GM21381 (cell line): ENCODE measurements around the gene UBA1.

Source experiments
- ATAC-seq: cut with Tn5 transposase; IDR thresholded peaks from one replicate; pipeline ENCODE4 v1.9.1; 2021; ENCODE audit warnings: mild to moderate bottlenecking, moderate library complexity; ENCODE audit not compliant: unreplicated experiment

Gene UBA1

GRCh38 chrX:47210661-47211425 lies 17.2 kb downstream of the UBA1 start:
- ATAC-seq: no peak

DNA sequence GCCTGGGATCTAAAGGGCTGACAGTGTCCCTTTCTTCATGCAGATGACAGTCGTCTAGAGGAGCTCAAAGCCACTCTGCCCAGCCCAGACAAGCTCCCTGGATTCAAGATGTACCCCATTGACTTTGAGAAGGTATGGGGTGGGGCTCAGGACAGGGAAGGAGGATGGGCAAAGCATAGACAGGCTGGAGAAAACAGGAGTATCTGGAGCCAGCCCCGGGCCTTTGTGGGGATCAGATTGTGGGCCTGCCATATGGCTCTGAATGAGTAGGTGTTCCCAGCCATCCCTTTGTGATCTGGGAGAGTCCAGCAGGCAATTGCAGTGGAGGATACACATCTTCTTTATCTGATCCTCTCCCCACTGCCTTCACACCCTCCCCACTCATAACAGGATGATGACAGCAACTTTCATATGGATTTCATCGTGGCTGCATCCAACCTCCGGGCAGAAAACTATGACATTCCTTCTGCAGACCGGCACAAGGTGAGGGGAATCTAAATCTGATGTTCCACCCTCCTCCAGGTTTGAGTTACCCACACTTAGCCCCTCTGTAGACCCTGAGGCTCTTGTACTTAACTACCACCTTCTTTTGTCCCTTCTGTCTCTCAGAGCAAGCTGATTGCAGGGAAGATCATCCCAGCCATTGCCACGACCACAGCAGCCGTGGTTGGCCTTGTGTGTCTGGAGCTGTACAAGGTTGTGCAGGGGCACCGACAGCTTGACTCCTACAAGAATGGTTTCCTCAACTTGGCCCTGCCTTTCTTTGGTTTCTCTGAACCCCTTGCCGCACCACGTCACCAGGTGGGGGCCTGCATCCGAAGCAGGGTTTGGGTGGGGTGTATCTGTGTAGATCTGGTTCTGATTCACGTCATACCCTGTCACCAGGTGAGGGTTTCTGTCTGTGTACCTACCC lies 19.0 kb downstream of the UBA1 start:
- no peak for ATAC-seq

DNA sequence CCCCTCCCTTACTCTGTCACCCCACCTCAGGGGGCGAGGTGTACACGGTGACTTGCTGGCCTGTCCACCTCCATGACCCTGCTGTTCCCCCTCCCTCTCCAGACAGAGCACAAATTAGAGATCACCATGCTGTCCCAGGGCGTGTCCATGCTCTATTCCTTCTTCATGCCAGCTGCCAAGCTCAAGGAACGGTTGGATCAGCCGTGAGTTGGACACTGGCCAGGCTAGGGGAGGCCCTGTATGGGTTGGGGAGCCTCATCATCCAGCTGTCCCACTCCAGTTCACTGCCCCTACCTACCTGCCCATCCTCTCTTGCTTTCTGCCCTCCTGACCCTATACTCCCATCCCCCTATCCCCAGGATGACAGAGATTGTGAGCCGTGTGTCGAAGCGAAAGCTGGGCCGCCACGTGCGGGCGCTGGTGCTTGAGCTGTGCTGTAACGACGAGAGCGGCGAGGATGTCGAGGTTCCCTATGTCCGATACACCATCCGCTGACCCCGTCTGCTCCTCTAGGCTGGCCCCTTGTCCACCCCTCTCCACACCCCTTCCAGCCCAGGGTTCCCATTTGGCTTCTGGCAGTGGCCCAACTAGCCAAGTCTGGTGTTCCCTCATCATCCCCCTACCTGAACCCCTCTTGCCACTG lies 20.9 kb downstream of the UBA1 start:
- ATAC-seq: no peak

GRCh38 chrX:47215291-47215900 lies 21.8 kb downstream of the UBA1 start:
- ATAC-seq: no peak

GRCh38 chrX:47216393-47216925 lies 22.8 kb downstream of the UBA1 start:
- no peak for ATAC-seq

DNA sequence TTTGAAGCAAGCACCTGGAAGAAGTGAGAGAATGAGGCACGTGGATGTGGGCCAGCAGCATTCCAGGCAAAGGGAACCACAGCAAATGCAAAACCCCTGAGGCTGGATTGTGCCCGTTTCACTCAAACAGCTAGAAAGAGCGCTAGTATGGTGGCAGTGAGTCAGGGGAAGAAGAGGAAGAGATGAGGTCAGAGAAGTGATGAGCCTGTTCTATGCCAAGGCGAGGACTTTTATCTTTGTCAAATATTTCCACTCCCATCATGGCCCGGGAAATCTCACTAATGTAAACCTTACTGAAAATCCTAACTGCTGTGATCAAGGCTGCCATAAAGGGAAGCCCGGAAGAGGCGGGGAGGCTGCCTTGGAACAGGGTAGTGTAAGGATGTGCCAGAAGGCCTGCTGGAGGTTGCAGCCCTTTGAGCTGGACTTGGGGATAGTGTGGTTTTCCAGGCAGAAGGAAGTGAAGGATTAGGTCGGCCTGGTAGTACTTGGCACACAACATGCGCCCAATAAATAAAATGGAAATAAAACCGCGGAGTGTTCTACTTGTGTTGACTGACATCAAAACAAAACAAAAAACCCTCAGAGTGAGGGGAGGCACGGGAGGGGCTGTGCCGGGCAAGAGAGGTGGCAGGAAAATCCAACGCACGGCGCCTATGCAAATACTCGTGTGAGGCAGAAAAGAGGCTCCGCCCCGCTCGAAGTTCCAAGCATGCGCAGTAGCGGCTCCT lies 23.7 kb downstream of the UBA1 start:
- ATAC-seq: no peak

- peak; percentile 83 for ATAC-seq
These were observed 24.2 kb downstream of the UBA1 start for GRCh38 chrX:47217852-47218279.

GRCh38 chrX:47218280-47218919 lies 24.8 kb downstream of the UBA1 start, which contains the start of gene CDK16:
Gene CDK16, plus strand, starts transcription at chrX:47218681. Its CDS starts 4,877 bp downstream, at chrX:47223558.
- peak; percentile 37 for ATAC-seq

- ATAC-seq: no peak
These were observed 25.5 kb downstream of the UBA1 start for GRCh38 chrX:47218920-47219815.

DNA sequence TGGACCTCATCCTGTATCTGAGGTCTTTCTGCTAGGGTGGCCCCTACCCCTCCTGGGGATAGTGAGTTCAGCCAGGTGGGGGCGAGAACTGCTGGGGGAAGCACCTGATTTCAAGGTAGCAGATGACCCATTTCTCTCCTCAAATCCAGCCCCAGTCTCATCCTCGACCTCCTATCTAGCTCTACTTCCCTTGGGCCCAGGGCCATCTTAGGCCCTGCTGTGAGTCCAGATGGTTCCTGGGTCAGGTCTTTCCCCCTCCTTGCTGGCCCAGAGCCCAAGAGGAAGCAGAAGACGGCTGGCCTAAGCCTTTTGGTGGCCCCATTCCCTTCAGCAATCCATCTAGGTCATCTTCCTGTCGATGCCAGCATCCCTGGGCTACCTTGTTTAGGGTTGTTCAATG lies 28.1 kb downstream of the UBA1 start:
- no peak for ATAC-seq

GRCh38 chrX:47222751-47223350 lies 29.2 kb downstream of the UBA1 start:
- ATAC-seq: no peak

DNA sequence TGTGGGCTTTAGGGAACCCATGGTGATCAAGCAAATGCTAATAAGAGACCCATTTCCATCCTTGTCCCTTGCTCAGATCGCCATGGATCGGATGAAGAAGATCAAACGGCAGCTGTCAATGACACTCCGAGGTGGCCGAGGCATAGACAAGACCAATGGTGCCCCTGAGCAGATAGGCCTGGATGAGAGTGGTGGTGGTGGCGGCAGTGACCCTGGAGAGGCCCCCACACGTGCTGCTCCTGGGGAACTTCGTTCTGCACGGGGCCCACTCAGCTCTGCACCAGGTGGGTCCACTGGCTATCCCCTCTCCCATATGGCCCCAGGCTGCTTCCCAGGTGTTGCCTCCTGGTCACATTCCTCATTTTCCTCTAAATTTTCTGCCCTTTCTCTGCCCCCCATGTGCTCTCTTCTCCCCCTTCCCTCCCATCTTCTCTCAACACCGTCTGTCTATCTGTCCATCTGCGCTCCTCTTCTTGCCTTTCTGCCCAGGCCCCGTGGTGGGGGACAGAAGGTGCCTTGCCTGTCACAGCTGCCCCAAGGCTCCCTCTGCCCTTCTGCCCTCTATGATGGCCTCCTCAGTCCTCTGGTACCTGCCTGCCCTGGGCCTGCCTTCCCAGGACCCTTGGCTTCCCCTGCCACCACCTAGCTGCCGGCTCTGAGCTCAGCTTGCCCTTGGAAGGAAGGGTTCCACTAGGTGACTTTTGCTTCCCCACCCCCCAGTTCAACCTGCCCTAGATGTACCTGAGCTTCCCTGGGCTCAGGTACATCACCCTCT lies 30.0 kb downstream of the UBA1 start:
- no peak for ATAC-seq

GRCh38 chrX:47224266-47224895 lies 30.8 kb downstream of the UBA1 start:
- ATAC-seq: no peak

GRCh38 chrX:47224896-47225290 lies 31.3 kb downstream of the UBA1 start:
- no peak for ATAC-seq

DNA sequence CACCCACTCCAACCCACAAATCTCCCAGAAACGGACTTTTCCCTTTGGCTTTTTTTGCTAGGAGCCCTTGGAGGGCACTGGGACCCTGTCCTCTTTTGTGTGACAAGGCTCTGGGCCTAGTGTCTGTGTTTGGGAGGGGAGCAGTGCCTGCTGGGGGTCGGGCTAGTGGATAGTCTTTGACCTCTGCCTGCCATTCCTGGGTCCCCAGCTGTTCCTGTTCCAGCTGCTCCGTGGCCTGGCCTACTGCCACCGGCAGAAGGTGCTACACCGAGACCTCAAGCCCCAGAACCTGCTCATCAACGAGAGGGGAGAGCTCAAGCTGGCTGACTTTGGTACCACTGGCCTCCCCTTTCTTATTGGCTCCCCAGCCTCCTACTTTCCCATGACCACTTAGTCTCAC lies 32.4 kb downstream of the UBA1 start:
- no peak for ATAC-seq

DNA sequence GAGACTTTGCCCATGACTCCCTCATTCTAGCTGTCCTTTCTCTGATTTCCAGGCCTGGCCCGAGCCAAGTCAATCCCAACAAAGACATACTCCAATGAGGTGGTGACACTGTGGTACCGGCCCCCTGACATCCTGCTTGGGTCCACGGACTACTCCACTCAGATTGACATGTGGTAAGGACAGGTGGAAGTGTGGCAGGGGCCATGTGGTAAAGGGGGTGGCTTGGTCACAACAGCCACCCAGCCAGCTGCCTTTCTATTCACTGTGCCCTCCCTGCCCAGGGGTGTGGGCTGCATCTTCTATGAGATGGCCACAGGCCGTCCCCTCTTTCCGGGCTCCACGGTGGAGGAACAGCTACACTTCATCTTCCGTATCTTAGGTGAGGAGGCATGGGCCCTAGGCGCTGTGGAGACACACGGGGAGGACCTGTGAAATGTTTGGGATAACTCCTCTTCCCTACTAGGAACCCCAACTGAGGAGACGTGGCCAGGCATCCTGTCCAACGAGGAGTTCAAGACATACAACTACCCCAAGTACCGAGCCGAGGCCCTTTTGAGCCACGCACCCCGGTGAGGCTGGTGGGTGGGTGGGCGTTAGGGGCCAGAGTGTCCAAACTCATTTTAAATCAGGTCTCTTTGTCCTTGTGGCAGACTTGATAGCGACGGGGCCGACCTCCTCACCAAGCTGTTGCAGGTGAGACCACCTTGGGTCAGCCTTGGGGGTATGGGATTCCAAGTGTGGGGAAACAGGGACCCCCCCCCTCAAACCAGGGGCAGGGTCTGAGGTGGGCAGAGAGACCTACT lies 33.1 kb downstream of the UBA1 start:
- ATAC-seq: no peak
